ENCODE measurements around the gene GPSM1.

GRCh38 chr9:136294437-136294836 lies 32.9 kb upstream of the GPSM1 start:
- TF ChIP-seq CTCF (IDR thresholded peaks at IDR 0.05; ENCODE audit: poor library complexity) (no peak), EZH2 (IDR thresholded peaks at IDR 0.05; ENCODE audit: borderline replicate concordance) (no peak)
